WTC11 (cell line): ENCODE data around the gene LPIN2. TPM values are rescaled to one million over a fixed set of nuclear protein-coding genes. Genes with fewer than 3 reads are reported as not detected.

Source experiments
- ATAC-seq: fragments of 200-7000 bp; cut with Tn5 transposase; 2 replicates; pipeline ENCODE4 v1.10.0; 2021; ENCODE audit warnings: mild to moderate bottlenecking, moderate library complexity
- CTCF ChIA-PET: fragments of 300-600 bp; sonication (Branson Sonifier 250); formaldehyde crosslinking; loops from one replicate; lab custom pipeline; 2021; ENCODE audit warnings: antibody characterized with exemption; lab: Charles Lee
- POLR2A ChIA-PET: fragments of 350-600 bp; sonication (Branson Sonifier 250); formaldehyde crosslinking; loops from one replicate; lab custom pipeline; 2021; ENCODE audit warnings: antibody characterized with exemption; lab: Charles Lee
- DNase-seq: peaks from one replicate; pipeline ENCODE4 v3.0.0; 2021; ENCODE audit warnings: low spot score
- H3K27ac Mint-ChIP-seq: 2 replicates; pipeline ENCODE4 v1.8.0; 2021; ENCODE audit warnings: mixed read lengths
- H3K27me3 Mint-ChIP-seq: 2 replicates; pipeline ENCODE4 v1.8.0; 2021; ENCODE audit warnings: low read depth, mild to moderate bottlenecking, moderate library complexity, mixed read lengths
- H3K36me3 Mint-ChIP-seq: 2 replicates; pipeline ENCODE4 v1.8.0; 2021; ENCODE audit warnings: mixed read lengths
- H3K4me1 Mint-ChIP-seq: 2 replicates; pipeline ENCODE4 v1.8.0; 2022; ENCODE audit warnings: mixed read lengths
- H3K4me3 Mint-ChIP-seq: 2 replicates; pipeline ENCODE4 v1.8.0; 2021; ENCODE audit warnings: mild to moderate bottlenecking, moderate library complexity, mixed read lengths
- H3K9me3 Mint-ChIP-seq: 2 replicates; pipeline ENCODE4 v1.8.0; 2021; ENCODE audit warnings: mixed read lengths
- CREB1 ChIP-seq: sonication (generic); formaldehyde crosslinking; IDR thresholded peaks from 2 replicates; pipeline ENCODE4 v1.8.0; 2023; ENCODE audit warnings: mild to moderate bottlenecking, missing genetic modification reagents
- ESRRA ChIP-seq: sonication (generic); formaldehyde crosslinking; IDR thresholded peaks from 2 replicates; pipeline ENCODE4 v1.8.1; 2022; ENCODE audit warnings: mild to moderate bottlenecking, missing genetic modification reagents, borderline replicate concordance
- ETV6 ChIP-seq: sonication (generic); formaldehyde crosslinking; IDR thresholded peaks from 2 replicates; pipeline ENCODE4 v1.8.1; 2022; ENCODE audit warnings: mild to moderate bottlenecking, missing genetic modification reagents
- FOXJ3 ChIP-seq: sonication (generic); formaldehyde crosslinking; IDR thresholded peaks from 2 replicates; pipeline ENCODE4 v1.9.0; 2021; ENCODE audit warnings: missing genetic modification reagents, mild to moderate bottlenecking, borderline replicate concordance
- GABPB1 ChIP-seq: sonication (generic); formaldehyde crosslinking; IDR thresholded peaks from 2 replicates; pipeline ENCODE4 v1.8.1; 2023; ENCODE audit warnings: mild to moderate bottlenecking, missing genetic modification reagents
- KAT7 ChIP-seq: sonication (generic); formaldehyde crosslinking; IDR thresholded peaks from 2 replicates; pipeline ENCODE4 v1.8.1; 2023; ENCODE audit warnings: missing genetic modification reagents, mild to moderate bottlenecking, borderline replicate concordance
- MYBL2 ChIP-seq: sonication (generic); formaldehyde crosslinking; IDR thresholded peaks from 2 replicates; pipeline ENCODE4 v1.8.1; 2023; ENCODE audit warnings: mild to moderate bottlenecking, moderate library complexity, missing genetic modification reagents
- NFYB ChIP-seq: sonication (generic); formaldehyde crosslinking; conservative IDR thresholded peaks from 2 replicates; pipeline ENCODE4 v1.8.0; 2022; ENCODE audit warnings: low read depth, missing genetic modification reagents
- NR2C2 ChIP-seq: sonication (generic); formaldehyde crosslinking; IDR thresholded peaks from 2 replicates; pipeline ENCODE4 v1.8.0; 2022; ENCODE audit warnings: mild to moderate bottlenecking, missing genetic modification reagents
- OVOL2 ChIP-seq: fragments of 250-450 bp; sonication (Bioruptor Pico); IDR thresholded peaks from 2 replicates; pipeline ENCODE4 v1.9.0; 2021; ENCODE audit warnings: mild to moderate bottlenecking, borderline replicate concordance
- PRDM15 ChIP-seq: sonication (generic); formaldehyde crosslinking; IDR thresholded peaks from 2 replicates; pipeline ENCODE4 v1.8.0; 2022; ENCODE audit warnings: missing genetic modification reagents
- PREB ChIP-seq: sonication (generic); formaldehyde crosslinking; IDR thresholded peaks from 2 replicates; pipeline ENCODE4 v1.8.1; 2022; ENCODE audit warnings: mild to moderate bottlenecking, missing genetic modification reagents, moderate library complexity, borderline replicate concordance
- TEAD4 ChIP-seq: sonication (generic); formaldehyde crosslinking; IDR thresholded peaks from 2 replicates; pipeline ENCODE4 v1.8.0; 2022; ENCODE audit warnings: mild to moderate bottlenecking, missing genetic modification reagents
- TP53 ChIP-seq: sonication (generic); formaldehyde crosslinking; IDR thresholded peaks from 2 replicates; pipeline ENCODE4 v1.8.1; 2023; ENCODE audit warnings: mild to moderate bottlenecking, missing genetic modification reagents
- USF2 ChIP-seq: sonication (generic); formaldehyde crosslinking; IDR thresholded peaks from 2 replicates; pipeline ENCODE4 v1.8.1; 2023; ENCODE audit warnings: mild to moderate bottlenecking, missing genetic modification reagents, moderate library complexity
- ZMAT4 ChIP-seq: fragments of 250-450 bp; sonication (Bioruptor Pico); IDR thresholded peaks from 2 replicates; pipeline ENCODE4 v1.9.0; 2021; ENCODE audit warnings: mild to moderate bottlenecking
- ZNF232 ChIP-seq: sonication (generic); formaldehyde crosslinking; IDR thresholded peaks from 2 replicates; pipeline ENCODE4 v1.8.0; 2022; ENCODE audit warnings: mild to moderate bottlenecking, missing genetic modification reagents
- ZNF263 ChIP-seq: sonication (generic); formaldehyde crosslinking; IDR thresholded peaks from 2 replicates; pipeline ENCODE4 v1.8.1; 2022; ENCODE audit warnings: low read depth, mild to moderate bottlenecking, moderate library complexity, missing genetic modification reagents
- ZNF317 ChIP-seq: sonication (generic); formaldehyde crosslinking; IDR thresholded peaks from 2 replicates; pipeline ENCODE4 v1.8.1; 2023; ENCODE audit warnings: low read depth, mild to moderate bottlenecking, moderate library complexity, missing genetic modification reagents, borderline replicate concordance
- total RNA-seq: library from RNA; stranded (reverse); gene quantifications from 3 replicates; pipeline ENCODE4 v1.2.3, GENCODE V29; 2021
- TF ChIP-seq, protein P1 (sequence below): fragments of 200-600 bp; IDR thresholded peaks from 2 replicates; pipeline ENCODE4 v1.8.0; 2022; ENCODE audit warnings: antibody characterized with exemption
- TF ChIP-seq, protein P2 (sequence below): sonication (generic); formaldehyde crosslinking; IDR thresholded peaks from 2 replicates; pipeline ENCODE4 v1.8.1; 2022; ENCODE audit warnings: missing genetic modification reagents, borderline replicate concordance
- TF ChIP-seq, protein P3 (sequence below): sonication (generic); formaldehyde crosslinking; IDR thresholded peaks from 2 replicates; pipeline ENCODE4 v1.8.0; 2023; ENCODE audit warnings: missing genetic modification reagents
- TF ChIP-seq, protein P4 (sequence below): sonication (generic); formaldehyde crosslinking; IDR thresholded peaks from 2 replicates; pipeline ENCODE4 v1.8.0; 2022; ENCODE audit warnings: mild to moderate bottlenecking, missing genetic modification reagents

Gene LPIN2
- total RNA-seq, 1 experiment from 2014 or later: 11.8 TPM

- TF ChIP-seq, protein P1, sequence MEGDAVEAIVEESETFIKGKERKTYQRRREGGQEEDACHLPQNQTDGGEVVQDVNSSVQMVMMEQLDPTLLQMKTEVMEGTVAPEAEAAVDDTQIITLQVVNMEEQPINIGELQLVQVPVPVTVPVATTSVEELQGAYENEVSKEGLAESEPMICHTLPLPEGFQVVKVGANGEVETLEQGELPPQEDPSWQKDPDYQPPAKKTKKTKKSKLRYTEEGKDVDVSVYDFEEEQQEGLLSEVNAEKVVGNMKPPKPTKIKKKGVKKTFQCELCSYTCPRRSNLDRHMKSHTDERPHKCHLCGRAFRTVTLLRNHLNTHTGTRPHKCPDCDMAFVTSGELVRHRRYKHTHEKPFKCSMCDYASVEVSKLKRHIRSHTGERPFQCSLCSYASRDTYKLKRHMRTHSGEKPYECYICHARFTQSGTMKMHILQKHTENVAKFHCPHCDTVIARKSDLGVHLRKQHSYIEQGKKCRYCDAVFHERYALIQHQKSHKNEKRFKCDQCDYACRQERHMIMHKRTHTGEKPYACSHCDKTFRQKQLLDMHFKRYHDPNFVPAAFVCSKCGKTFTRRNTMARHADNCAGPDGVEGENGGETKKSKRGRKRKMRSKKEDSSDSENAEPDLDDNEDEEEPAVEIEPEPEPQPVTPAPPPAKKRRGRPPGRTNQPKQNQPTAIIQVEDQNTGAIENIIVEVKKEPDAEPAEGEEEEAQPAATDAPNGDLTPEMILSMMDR: no peak
- TF ChIP-seq ETV6 (CRISPR knock-in tag) (no peak), TP53 (CRISPR knock-in tag) (no peak), OVOL2 (CRISPR knock-in tag) (no peak)
These were observed 42.3 kb upstream of the LPIN2 start (continued) for GRCh38 chr18:3055186-3055728.

DNA sequence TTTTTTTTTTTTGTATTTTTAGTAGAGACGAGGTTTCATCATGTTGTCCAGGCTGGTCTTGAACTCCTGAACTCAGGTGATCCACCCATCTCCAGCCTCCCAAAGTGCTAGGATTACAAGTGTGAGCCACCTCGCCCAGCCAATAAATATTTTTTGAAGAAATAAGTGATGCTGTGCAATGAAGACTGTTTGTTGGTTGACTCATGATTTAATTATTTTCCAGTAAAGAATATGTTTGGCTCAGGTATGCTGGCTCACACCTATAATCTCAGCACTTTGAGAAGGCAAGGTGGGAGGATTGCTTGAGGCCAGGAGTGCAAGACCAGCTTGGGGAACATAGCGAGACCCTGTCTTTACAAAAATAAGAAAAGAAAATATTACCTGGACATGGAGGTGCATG lies 41.8 kb upstream of the LPIN2 start:
- DNase-seq (no peak), ATAC-seq (no peak)
- Mint-ChIP-seq H3K27me3 (peaks cover 2% of the 10 kb centered on the region; the same call in 1 of the 2 replicates), H3K9me3 (peaks cover 14% of the 10 kb centered on the region), H3K4me1 (peaks cover 21% of the 10 kb centered on the region), H3K36me3 (peaks cover 10% of the 10 kb centered on the region), H3K27ac (no peak overlapping the region), H3K4me3 (no peak overlapping the region)
- TF ChIP-seq ZMAT4 (no peak), USF2 (no peak), PREB (CRISPR knock-in tag) (no peak), ESRRA (CRISPR knock-in tag) (no peak), CREB1 (CRISPR knock-in tag) (no peak), TP53 (CRISPR knock-in tag) (no peak), ETV6 (CRISPR knock-in tag) (no peak), KAT7 (CRISPR knock-in tag) (no peak), MYBL2 (CRISPR knock-in tag) (no peak)
- TF ChIP-seq, protein P2, sequence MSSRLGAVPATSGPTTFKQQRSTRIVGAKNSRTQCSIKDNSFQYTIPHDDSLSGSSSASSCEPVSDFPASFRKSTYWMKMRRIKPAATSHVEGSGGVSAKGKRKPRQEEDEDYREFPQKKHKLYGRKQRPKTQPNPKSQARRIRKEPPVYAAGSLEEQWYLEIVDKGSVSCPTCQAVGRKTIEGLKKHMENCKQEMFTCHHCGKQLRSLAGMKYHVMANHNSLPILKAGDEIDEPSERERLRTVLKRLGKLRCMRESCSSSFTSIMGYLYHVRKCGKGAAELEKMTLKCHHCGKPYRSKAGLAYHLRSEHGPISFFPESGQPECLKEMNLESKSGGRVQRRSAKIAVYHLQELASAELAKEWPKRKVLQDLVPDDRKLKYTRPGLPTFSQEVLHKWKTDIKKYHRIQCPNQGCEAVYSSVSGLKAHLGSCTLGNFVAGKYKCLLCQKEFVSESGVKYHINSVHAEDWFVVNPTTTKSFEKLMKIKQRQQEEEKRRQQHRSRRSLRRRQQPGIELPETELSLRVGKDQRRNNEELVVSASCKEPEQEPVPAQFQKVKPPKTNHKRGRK: no peak
- POLR2A ChIA-PET: no interaction called here
- CTCF ChIA-PET: no interaction called here

GRCh38 chr18:3054214-3054613 lies 41.3 kb upstream of the LPIN2 start:
- H3K4me1 Mint-ChIP-seq: peaks cover 21% of the 10 kb centered on the region
- no peak overlapping the region for H3K4me3 Mint-ChIP-seq
- DNase-seq (no peak), ATAC-seq (no peak)
- peaks cover 2% of the 10 kb centered on the region; the same call in 1 of the 2 replicates for H3K27me3 Mint-ChIP-seq
- peaks cover 14% of the 10 kb centered on the region for H3K9me3 Mint-ChIP-seq
- ChIA-PET POLR2A (interaction anchor here (0.7 kb wide), 1 partner anchor 575 kb away, joined by 3 read pairs; no protein-coding TSS in a partner anchor), CTCF (no interaction called here)
- no peak overlapping the region for H3K27ac Mint-ChIP-seq
- peaks cover 10% of the 10 kb centered on the region for H3K36me3 Mint-ChIP-seq
- no peak for TF ChIP-seq ZNF317 (CRISPR knock-in tag)
- no peak for TF ChIP-seq FOXJ3
- TF ChIP-seq, protein P3, sequence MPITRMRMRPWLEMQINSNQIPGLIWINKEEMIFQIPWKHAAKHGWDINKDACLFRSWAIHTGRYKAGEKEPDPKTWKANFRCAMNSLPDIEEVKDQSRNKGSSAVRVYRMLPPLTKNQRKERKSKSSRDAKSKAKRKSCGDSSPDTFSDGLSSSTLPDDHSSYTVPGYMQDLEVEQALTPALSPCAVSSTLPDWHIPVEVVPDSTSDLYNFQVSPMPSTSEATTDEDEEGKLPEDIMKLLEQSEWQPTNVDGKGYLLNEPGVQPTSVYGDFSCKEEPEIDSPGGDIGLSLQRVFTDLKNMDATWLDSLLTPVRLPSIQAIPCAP (CRISPR knock-in tag): no peak
- TF ChIP-seq NFYB (CRISPR knock-in tag): no peak
- no peak for TF ChIP-seq NR2C2
- TF ChIP-seq ZNF232 (CRISPR knock-in tag): no peak
- TF ChIP-seq TEAD4 (CRISPR knock-in tag): no peak
- TF ChIP-seq, protein P4, sequence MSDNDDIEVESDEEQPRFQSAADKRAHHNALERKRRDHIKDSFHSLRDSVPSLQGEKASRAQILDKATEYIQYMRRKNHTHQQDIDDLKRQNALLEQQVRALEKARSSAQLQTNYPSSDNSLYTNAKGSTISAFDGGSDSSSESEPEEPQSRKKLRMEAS: no peak
- no peak for TF ChIP-seq GABPB1 (CRISPR knock-in tag)
- TF ChIP-seq PRDM15 (CRISPR knock-in tag): no peak
- no peak for TF ChIP-seq ZNF263 (CRISPR knock-in tag)
